Measurements from ENCODE around the gene PAOX. TPM values are rescaled to one million over a fixed set of nuclear protein-coding genes. Genes with fewer than 3 reads are reported as not detected.

PAOX gene
- polyA plus RNA-seq, 2 of the 4 experiments (the other 2 are of a cell fraction): 1.6 to 2.3 TPM

DNA sequence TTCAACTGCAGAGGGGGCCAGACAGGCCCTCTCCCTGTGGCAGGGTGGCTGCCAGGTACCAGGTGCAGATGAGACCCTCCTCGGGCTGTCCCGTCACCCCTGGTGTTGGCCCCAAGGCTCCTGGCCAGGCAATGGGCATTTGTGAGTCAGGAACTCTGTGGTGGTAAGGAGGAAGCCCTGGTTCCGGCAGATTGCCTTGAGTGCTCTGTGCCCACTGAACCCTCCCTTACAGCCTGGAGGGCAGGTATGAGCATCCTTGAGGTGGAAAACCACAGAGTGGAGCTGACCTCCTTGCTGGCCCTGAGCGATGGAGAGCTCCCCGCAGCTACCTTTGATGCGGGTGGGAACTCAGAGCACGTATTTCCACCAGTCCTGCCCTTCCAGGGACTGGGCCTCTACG is 2.0 kb downstream of the PAOX start:
- FAIRE-seq: no peak
- peaks cover 5% of the 10 kb centered on the region; the same call in 1 of the 3 replicates for H3K4me1 ChIP-seq

DNA sequence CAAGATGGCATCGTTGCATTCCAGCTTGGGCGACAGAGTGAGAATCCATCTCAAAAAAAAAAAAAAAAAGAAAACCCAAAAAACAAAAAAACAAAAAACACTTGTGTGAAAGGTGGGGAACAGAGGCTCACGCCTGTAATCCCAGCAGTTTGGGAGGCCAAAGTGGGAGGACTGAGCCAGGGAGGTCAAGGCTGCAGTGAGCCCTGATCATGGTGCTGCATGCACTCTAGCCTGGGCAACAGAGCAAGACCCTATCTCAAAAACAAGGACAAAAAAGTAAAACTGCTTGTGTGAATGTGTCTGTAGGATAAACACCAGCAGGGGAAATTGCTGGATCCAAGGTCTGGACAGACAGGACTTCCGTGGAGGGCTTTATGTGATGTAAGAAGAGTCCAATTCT is 4.5 kb downstream of the PAOX start:
- TF ChIP-seq CBX2 (IDR thresholded peaks at IDR 0.05; ENCODE audit: borderline replicate concordance, low read depth): no peak
- TF ChIP-seq ZC3H11A (IDR thresholded peaks at IDR 0.05): no peak
- TF ChIP-seq, protein P1, sequence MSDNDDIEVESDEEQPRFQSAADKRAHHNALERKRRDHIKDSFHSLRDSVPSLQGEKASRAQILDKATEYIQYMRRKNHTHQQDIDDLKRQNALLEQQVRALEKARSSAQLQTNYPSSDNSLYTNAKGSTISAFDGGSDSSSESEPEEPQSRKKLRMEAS (IDR thresholded peaks at IDR 0.05): no peak
- TF ChIP-seq, protein P2, sequence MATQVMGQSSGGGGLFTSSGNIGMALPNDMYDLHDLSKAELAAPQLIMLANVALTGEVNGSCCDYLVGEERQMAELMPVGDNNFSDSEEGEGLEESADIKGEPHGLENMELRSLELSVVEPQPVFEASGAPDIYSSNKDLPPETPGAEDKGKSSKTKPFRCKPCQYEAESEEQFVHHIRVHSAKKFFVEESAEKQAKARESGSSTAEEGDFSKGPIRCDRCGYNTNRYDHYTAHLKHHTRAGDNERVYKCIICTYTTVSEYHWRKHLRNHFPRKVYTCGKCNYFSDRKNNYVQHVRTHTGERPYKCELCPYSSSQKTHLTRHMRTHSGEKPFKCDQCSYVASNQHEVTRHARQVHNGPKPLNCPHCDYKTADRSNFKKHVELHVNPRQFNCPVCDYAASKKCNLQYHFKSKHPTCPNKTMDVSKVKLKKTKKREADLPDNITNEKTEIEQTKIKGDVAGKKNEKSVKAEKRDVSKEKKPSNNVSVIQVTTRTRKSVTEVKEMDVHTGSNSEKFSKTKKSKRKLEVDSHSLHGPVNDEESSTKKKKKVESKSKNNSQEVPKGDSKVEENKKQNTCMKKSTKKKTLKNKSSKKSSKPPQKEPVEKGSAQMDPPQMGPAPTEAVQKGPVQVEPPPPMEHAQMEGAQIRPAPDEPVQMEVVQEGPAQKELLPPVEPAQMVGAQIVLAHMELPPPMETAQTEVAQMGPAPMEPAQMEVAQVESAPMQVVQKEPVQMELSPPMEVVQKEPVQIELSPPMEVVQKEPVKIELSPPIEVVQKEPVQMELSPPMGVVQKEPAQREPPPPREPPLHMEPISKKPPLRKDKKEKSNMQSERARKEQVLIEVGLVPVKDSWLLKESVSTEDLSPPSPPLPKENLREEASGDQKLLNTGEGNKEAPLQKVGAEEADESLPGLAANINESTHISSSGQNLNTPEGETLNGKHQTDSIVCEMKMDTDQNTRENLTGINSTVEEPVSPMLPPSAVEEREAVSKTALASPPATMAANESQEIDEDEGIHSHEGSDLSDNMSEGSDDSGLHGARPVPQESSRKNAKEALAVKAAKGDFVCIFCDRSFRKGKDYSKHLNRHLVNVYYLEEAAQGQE (IDR thresholded peaks at IDR 0.05): no peak
- no peak for TF ChIP-seq HOXA7 (CRISPR knock-in tag; IDR thresholded peaks at IDR 0.05)
- 84% methylated on average over 4 of the region's 4 CpGs for WGBS (ENCODE audit: missing lambda C conversion rate)
- no peak overlapping the region for H3K4me3 ChIP-seq
- DNase-seq (ENCODE audit: low read depth in 1 of 2, low spot score in 1 of 2) (no peak), FAIRE-seq (no peak), ATAC-seq (no peak)
- H3K9me3 ChIP-seq: no peaks in the 10 kb centered on the region
- H3K4me1 ChIP-seq: no peaks in the 10 kb centered on the region
- H3K27ac ChIP-seq: no peak overlapping the region
- CTCF ChIA-PET: interaction anchor here (1.2 kb wide), 1 partner anchor 54 kb away, joined by 5 read pairs; no protein-coding TSS in a partner anchor
- POLR2A ChIA-PET: interaction anchor here (0.7 kb wide), 1 partner anchor 226 kb away, joined by 3 read pairs; no protein-coding TSS in a partner anchor
- no peak overlapping the region for H3K4me2 ChIP-seq

More for the DNA sequence above, 2.0 kb downstream of the PAOX start:
- POLR2A ChIA-PET: interaction anchor here (1.3 kb wide), 1 partner anchor 8 kb away, joined by 4 read pairs; the partner anchor contains the start of gene ECHS1
- Histone ChIP-seq H3K27ac (no peak overlapping the region), H3K4me2 (no peak overlapping the region), H3K9me3 (no peaks in the 10 kb centered on the region), H3K4me3 (no peak overlapping the region)
- TF ChIP-seq MAFK (IDR thresholded peaks at IDR 0.05; ENCODE audit: partially characterized antibody) (no peak), FOSL2 (IDR thresholded peaks at IDR 0.05) (no peak), FOSL2 (CRISPR knock-in tag; IDR thresholded peaks at IDR 0.05) (no peak), NPAS2 (CRISPR knock-in tag; IDR thresholded peaks at IDR 0.05; ENCODE audit: borderline replicate concordance) (no peak), FOSB (CRISPR knock-in tag; IDR thresholded peaks at IDR 0.05) (no peak)
- DNase-seq (ENCODE audit: low read depth in 1 of 2, low spot score in 1 of 2) (no peak), ATAC-seq (no peak)
- CTCF ChIA-PET: interaction anchor here (1.0 to 1.4 kb wide), 3 partner anchors 10 to 51 kb away, joined by 3 to 5 read pairs (median 4); no protein-coding TSS in a partner anchor
- 92% methylated on average over 4 of the region's 8 CpGs for WGBS (ENCODE audit: missing lambda C conversion rate)

DNA sequence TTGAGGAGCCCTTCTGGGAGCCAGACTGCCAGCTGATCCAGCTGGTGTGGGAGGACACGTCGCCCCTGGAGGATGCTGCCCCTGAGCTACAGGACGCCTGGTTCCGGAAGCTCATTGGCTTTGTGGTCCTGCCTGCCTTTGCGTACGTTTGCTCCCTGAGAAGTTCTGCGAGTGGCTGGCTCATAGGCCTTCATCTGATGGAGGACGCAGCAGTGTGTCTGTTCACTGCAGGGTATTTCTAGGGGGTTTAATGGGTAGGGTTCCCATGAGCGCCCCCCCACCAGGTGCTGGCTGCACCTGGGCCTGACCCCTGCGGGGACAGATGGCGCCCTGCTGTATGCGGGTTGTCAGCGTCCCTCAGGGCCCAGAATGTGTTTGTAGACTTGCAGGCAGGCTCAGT is 5.0 kb downstream of the PAOX start:
- Histone ChIP-seq H3K9me3 (no peaks in the 10 kb centered on the region), H3K27ac (no peak overlapping the region), H3K4me3 (no peak overlapping the region), H3K4me1 (no peaks in the 10 kb centered on the region), H3K4me2 (no peak overlapping the region)
- ChIA-PET CTCF (interaction anchor here (0.9 to 1.2 kb wide), 2 partner anchors 54 to 55 kb away, joined by 4 to 5 read pairs; no protein-coding TSS in a partner anchor), POLR2A (no interaction called here)
- no peak for FAIRE-seq
- DNase-seq (ENCODE audit: low read depth in 1 of 2, low spot score in 1 of 2): no peak
- no peak for TF ChIP-seq ZSCAN20 (CRISPR knock-in tag; IDR thresholded peaks at IDR 0.05)
- no peak for TF ChIP-seq SREBF2 (IDR thresholded peaks at IDR 0.05)
- TF ChIP-seq MAFK (IDR thresholded peaks at IDR 0.05; ENCODE audit: partially characterized antibody): no peak
- no peak for TF ChIP-seq NFE2L2 (conservative IDR thresholded peaks at IDR 0.05; ENCODE audit: low read length)
- TF ChIP-seq RARB (CRISPR knock-in tag; IDR thresholded peaks at IDR 0.05): no peak
- no peak for TF ChIP-seq GATA3 (IDR thresholded peaks at IDR 0.05; ENCODE audit: borderline replicate concordance)
- TF ChIP-seq, protein P1 (IDR thresholded peaks at IDR 0.05): no peak
- no peak for TF ChIP-seq ESRRA (IDR thresholded peaks at IDR 0.05; ENCODE audit: borderline replicate concordance, low read length)
- TF ChIP-seq, protein P3, sequence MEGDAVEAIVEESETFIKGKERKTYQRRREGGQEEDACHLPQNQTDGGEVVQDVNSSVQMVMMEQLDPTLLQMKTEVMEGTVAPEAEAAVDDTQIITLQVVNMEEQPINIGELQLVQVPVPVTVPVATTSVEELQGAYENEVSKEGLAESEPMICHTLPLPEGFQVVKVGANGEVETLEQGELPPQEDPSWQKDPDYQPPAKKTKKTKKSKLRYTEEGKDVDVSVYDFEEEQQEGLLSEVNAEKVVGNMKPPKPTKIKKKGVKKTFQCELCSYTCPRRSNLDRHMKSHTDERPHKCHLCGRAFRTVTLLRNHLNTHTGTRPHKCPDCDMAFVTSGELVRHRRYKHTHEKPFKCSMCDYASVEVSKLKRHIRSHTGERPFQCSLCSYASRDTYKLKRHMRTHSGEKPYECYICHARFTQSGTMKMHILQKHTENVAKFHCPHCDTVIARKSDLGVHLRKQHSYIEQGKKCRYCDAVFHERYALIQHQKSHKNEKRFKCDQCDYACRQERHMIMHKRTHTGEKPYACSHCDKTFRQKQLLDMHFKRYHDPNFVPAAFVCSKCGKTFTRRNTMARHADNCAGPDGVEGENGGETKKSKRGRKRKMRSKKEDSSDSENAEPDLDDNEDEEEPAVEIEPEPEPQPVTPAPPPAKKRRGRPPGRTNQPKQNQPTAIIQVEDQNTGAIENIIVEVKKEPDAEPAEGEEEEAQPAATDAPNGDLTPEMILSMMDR (IDR thresholded peaks at IDR 0.05): no peak
- no peak for TF ChIP-seq BHLHE40 (IDR thresholded peaks at IDR 0.05; ENCODE audit: low read depth, low read length)
- TF ChIP-seq PHF8 (IDR thresholded peaks at IDR 0.05; ENCODE audit: borderline replicate concordance, low read depth): no peak
- TF ChIP-seq RCOR1 (IDR thresholded peaks at IDR 0.05; ENCODE audit: low read depth, low read length): no peak
- TF ChIP-seq EP300 (IDR thresholded peaks at IDR 0.05): no peak
- no peak for TF ChIP-seq SMC3 (IDR thresholded peaks at IDR 0.05)
- no peak for TF ChIP-seq ZNF302 (CRISPR knock-in tag; IDR thresholded peaks at IDR 0.05)
- no peak for TF ChIP-seq KDM1A (IDR thresholded peaks at IDR 0.05; ENCODE audit: low read depth)
- TF ChIP-seq, protein P4, sequence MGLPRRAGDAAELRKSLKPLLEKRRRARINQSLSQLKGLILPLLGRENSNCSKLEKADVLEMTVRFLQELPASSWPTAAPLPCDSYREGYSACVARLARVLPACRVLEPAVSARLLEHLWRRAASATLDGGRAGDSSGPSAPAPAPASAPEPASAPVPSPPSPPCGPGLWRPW (IDR thresholded peaks at IDR 0.05): no peak
- no peak for TF ChIP-seq RNF2 (IDR thresholded peaks at IDR 0.05; ENCODE audit: borderline replicate concordance, low read depth)
- no peak for TF ChIP-seq CBX8 (IDR thresholded peaks at IDR 0.05)
- no peak for TF ChIP-seq FOSL2 (IDR thresholded peaks at IDR 0.05)
- TF ChIP-seq FOSL2 (CRISPR knock-in tag; IDR thresholded peaks at IDR 0.05): no peak
- WGBS (ENCODE audit: missing lambda C conversion rate): 87% methylated on average over 9 of the region's 13 CpGs
- ATAC-seq: no peak

Data from A549 (cell line).